Measurements from ENCODE around the gene DNAI7.

DNAI7 gene

DNA sequence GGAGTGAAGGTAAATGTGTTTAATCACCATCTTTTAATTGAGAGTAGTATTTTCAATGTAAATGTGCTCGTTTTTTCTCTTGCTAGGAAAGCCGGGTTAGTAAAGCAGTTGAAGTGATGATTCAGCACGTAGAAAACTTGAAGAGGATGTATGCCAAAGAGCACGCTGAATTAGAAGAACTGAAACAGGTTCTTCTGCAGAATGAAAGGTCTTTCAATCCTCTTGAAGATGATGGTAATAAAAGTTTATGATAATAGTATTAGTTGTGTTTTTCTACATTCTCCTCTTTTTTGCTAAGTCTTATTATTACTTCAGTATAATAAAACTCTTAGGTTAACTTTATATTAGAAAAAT lies 93.9 kb downstream of the DNAI7 start:
- TF ChIP-seq POLR2A (IDR thresholded peaks at IDR 0.05; ENCODE audit: low read depth, low read length) = no peak
- DNase-seq (ENCODE audit: insufficient read length, low spot score) = no peak
- peak; percentile 45 for FAIRE-seq

DNA sequence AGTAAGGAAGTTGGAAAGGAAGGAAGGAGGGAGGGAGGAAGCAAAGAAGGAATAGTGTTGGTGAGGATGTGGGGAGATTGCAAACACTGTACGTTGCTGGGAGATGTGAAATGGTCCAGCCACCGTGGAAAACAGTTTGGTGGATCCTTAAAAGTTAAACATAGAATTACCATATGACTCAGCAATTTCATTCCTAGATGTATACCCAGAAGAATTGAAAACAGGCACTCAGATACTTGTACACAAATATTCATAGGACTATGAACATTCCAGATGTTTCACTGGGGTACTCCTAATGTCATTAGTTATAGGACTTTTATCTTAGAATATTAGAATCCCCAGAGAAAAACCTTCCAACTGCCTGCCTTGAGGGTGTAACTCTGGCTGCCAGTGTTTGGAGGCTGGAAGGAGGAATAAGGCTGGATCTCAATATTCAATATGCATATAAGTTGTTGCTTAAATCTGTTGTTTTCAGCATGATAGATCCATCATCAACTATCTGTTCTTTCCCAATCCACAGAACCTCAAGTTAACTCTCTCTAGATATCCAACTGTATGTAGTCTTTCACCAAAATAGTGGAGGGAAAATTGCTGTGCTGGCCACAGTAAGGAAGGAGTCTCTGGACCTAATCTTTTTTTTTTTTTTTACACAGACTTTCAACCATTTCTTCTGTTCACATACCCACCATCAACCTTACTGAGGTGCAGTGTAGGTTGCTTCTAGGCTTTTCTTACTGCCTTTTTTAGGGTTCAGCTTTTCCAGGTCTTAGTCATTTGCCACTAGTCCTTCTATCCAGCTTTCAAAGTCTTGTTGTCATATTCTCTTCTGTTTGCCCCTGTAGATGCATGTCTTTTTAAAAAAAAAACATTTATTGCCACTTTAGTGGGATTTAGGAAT lies 94.5 kb downstream of the DNAI7 start:
- FAIRE-seq = no peak
- no peak for TF ChIP-seq POLR2A (IDR thresholded peaks at IDR 0.05; ENCODE audit: low read depth, low read length)
- no peak for DNase-seq (ENCODE audit: insufficient read length, low spot score)

DNA sequence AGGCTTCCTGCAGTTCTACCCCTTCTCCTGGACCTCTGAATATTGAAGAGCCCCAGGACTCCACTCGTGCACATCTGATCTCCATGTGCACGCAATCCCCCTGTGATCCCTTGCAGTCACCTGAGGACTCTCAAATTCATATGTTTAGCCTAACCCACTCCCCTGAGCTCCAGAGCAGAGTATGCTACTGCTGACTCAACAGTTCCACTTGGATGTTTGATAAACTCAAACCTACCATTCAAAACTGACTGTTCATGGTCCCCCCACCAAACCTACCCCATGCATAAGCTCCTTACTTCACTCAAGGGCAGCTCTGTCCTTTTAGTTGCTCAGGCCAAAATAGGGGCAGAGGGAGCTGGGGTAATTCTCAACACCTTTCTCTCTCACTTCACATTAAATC lies 96.0 kb downstream of the DNAI7 start:
- FAIRE-seq (no peak), DNase-seq (ENCODE audit: insufficient read length, low spot score) (no peak)
- no peak for TF ChIP-seq POLR2A (IDR thresholded peaks at IDR 0.05; ENCODE audit: low read depth, low read length)

DNA sequence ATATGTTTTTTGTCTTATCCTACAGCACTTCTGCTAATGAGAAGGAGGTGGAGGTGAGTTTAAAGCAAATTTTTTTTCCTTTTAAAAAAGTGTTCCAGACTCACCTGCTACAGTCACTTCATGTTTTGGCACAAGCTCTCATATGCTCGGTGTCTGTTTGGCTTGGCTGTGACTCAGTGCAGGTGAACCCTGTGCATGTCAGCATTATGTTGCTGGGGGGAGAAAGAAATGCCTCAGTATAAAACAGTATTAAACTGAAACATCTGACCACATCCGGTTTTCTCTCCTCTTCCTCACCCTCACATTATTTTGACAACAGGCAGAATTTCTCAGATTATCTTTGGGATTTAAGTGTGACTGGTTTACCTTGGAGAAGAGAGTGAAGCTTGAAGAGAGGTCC lies 105.2 kb downstream of the DNAI7 start:
- FAIRE-seq = peak; percentile 50
- DNase-seq (ENCODE audit: insufficient read length, low spot score) = no peak

DNA sequence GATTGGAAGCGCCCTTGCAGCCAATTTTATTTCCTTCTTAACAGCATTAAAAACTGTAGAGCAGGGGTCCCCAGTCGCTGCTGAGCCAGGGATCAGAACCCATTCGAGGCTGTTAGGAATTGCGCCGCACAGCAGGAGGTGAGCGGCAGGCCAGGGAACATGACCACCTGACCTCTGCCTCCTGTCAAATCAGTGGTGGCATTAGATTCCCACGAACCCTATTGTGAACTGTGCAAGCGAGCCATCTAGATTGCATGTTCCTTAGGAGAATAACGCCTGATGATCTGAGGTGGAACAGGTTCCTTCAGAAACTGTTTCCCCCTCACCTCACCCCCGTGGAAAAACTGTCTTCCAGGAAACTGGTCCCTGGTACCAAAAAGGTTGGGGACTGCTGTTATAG lies 107.4 kb downstream of the DNAI7 start:
- DNase-seq (ENCODE audit: insufficient read length, low spot score) = no peak
- no peak for FAIRE-seq
- TF ChIP-seq POLR2A (IDR thresholded peaks at IDR 0.05; ENCODE audit: low read depth, low read length) = no peak

More for the DNA sequence above, 105.2 kb downstream of the DNAI7 start:
- no peak for TF ChIP-seq POLR2A (IDR thresholded peaks at IDR 0.05; ENCODE audit: low read depth, low read length)

DNA sequence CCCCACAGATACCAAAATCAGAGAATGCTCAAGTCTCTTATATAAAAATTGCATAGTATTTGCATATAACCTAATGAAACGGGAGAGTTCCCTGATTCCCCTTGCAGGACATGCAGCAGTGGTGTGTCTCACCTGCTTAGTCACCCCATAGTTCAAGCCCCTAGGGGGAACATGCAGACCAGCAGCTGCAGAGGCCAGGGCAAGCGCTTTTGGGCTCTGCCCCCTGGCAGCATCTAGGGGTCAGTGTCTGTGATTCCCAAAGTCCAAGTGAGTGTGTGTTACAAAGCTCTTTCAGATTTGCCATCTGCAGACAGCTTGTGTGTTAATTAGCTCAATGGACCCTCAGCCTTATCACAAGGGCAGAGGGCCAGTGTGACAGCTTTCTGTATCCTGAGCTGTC lies 110.1 kb downstream of the DNAI7 start:
- TF ChIP-seq POLR2A (IDR thresholded peaks at IDR 0.05; ENCODE audit: low read depth, low read length) = no peak
- DNase-seq (ENCODE audit: insufficient read length, low spot score) (no peak), FAIRE-seq (no peak)

DNA sequence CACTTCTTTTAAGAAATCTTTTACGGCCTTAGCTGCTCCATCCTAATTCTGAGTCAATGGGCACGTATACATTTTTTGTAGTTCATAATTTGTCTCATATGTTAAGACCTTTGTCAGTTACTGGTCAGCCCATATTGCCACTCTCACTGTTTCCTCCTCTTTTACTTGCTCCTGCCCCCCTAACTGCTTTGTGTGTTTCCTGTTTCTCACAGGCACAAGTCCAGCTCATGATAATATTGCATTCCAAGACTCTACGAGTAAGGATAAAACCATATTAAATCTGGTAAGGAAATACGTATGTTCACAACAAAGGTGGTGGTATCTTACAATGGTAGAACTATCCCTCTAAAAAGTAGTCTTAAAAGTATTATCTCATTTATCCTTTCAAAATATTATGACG lies 111.7 kb downstream of the DNAI7 start:
- no peak for FAIRE-seq
- TF ChIP-seq POLR2A (IDR thresholded peaks at IDR 0.05; ENCODE audit: low read depth, low read length) = no peak
- DNase-seq (ENCODE audit: insufficient read length, low spot score) = no peak

DNA sequence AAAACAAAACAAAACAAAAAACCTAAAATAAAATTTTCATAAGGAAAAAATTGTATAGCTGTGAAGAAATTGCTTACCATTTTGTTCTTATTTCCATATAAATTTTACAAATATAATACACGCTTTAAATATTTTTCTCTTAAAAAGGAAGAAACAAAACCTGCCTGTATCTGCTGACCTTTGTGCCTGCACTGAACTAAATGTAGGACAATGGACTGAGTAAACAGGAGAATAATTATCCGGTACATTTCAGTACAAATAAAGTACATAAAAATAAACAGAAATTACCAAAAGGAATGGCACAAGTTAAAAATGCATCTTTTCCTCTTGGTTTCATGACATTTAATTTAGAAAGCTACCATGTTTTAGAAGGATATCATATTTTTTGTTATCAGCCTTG lies 112.3 kb downstream of the DNAI7 start:
- FAIRE-seq (no peak), DNase-seq (ENCODE audit: insufficient read length, low spot score) (no peak)
- no peak for TF ChIP-seq POLR2A (IDR thresholded peaks at IDR 0.05; ENCODE audit: low read depth, low read length)

DNA sequence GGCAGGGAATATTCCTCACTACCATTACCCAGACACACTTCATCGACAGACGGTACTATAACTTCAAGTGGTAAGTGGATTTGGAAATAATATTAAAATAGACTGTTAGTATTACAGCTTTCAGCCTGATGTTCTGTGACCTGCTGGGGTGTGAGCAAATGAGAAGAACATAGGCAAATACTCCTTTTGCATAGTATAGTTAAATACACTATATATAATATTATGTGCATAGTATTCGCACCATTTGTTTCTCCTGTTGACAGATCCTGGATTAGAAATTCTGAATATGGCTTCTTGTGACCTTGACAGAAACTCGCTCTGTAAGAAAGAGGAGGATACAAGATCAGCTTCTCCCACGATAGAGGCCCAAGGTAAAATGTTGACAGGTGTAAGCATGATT lies 115.6 kb downstream of the DNAI7 start:
- no peak for DNase-seq (ENCODE audit: insufficient read length, low spot score)
- TF ChIP-seq POLR2A (IDR thresholded peaks at IDR 0.05; ENCODE audit: low read depth, low read length) = no peak
- FAIRE-seq = no peak

DNA sequence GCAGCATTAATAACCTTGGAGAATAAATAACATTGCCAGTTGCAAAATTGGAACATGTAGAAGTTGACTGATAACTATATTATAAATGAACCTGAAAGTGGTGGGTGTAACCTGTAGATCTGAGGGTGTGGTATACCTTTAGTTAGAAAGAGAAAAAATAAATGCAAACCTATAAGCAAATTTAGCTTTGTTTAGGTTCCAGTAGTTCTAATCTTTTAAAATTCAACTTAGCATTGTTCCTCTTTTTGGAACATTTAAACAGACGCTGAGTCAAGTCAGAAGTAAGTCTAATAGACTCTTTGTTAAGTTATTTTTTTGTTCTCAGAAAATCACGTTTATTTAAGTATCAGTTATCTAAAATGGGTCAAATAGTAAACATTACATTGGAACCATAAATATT lies 120.0 kb downstream of the DNAI7 start:
- no peak for TF ChIP-seq POLR2A (IDR thresholded peaks at IDR 0.05; ENCODE audit: low read depth, low read length)
- FAIRE-seq = no peak
- no peak for DNase-seq (ENCODE audit: insufficient read length, low spot score)

DNA sequence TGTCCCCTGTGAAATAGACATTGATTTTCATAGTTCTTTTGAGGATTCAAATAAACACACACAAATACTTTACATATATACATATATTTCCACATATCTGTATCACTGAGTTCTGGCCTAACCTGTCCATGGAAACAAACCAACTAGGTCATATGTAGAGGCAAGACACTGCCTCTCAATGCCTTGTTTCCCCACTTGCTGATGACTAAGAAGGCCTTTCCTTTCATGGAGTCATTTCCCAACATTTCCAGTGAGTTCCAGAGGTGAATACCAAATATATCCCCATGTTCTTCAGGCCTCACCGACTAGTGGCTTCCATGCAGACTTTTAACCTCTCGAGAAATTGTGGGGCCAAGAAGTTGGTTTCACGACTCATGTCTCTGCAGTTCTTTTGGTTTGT lies 120.8 kb downstream of the DNAI7 start:
- FAIRE-seq (no peak), DNase-seq (ENCODE audit: insufficient read length, low spot score) (no peak)
- no peak for TF ChIP-seq POLR2A (IDR thresholded peaks at IDR 0.05; ENCODE audit: low read depth, low read length)

DNA sequence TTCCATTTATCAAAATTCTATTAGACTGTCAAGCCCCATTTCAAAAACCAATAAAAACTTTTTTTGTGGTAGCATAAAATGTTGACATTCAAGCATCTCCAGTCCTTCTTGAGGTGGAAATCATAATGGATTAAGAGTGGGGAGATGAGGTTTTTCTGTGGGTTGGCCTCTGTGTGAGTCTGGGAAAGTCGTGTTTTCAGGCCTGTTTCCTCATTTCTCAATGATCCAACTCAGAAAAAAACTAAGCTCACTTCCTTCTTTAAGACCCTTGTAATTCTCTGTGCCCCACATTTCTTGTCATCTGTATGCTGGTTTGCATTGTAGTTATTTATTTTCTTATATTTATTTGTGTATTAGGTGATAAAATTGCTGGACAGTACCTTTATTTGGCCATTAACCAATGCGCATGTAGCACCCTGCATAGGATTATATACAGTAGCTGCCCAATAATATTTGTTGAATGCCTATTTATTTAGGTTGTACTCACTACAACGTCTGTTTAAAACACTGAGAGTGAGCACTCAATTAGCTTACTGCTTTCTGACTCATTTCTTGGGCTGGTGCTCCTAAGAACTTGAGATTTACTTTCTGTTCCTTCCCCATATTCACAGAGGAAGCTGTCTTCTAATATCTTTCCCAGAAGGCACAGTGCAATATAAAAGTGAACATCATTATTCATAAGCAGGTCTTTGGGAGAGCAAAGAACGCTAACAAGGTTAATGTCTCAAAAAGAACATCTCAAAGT lies 121.9 kb downstream of the DNAI7 start:
- no peak for TF ChIP-seq POLR2A (IDR thresholded peaks at IDR 0.05; ENCODE audit: low read depth, low read length)
- FAIRE-seq (no peak), DNase-seq (ENCODE audit: insufficient read length, low spot score) (no peak)

DNA sequence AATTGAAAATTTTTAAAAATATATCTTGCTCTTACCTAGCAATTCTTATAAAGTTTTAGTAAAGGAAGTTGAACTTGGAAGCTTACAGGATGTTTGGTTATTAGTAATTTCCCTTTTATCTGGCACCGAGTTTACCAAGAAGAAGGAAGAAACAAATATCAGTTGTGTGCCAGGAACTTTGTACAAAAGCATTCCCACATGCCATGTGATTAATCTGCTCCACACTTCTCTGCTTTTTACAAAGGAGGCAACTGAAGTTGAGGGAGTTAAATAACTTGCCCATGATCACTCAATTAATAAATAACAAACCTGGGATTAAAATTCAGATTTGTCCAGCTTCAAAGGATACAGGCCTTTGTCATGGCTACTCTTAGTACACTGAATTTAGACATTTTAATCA lies 123.6 kb downstream of the DNAI7 start:
- FAIRE-seq = no peak

DNA sequence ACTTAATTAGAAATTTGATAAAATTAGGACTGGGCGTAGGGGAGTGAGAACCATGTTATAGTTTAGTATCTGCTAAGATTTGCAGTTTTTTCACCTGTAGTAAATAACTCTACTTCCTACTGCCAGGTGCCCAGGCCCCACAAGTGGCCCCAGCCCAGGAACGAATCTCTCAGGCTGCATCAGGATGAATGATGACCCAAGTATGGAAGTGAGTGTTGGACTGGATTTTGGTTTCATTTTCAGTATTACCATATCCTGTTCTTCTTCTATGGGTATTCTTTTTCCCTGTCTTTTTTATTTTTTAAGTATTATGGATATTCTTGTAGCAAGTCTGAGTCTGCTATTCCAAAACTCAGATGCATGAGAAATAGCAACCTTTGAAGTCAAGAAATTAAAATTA lies 125.7 kb downstream of the DNAI7 start:
- TF ChIP-seq POLR2A (IDR thresholded peaks at IDR 0.05; ENCODE audit: low read depth, low read length) = no peak
- no peak for FAIRE-seq

More for the DNA sequence above, 123.6 kb downstream of the DNAI7 start:
- TF ChIP-seq POLR2A (IDR thresholded peaks at IDR 0.05; ENCODE audit: low read depth, low read length) = no peak
- DNase-seq (ENCODE audit: insufficient read length, low spot score) = no peak

DNA sequence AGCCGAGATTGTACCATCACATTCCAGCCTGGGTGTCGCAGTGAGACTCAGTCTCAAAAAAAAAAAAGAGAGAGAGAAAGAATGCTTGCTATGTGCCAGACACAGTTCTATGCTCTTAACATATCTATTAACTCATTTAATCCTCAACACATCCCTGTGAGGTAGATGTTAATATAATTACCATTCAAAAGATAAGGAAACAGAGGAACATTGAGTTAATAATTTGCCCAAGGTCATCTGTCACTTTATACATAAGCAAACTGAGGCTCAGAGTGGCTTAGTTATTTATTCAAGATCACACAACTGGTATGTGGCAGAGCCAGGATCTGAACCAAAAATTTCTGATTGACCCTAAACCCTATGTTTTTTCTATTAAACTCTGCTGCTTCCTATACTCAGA lies 129.9 kb downstream of the DNAI7 start:
- FAIRE-seq = no peak

More for the DNA sequence above, 125.7 kb downstream of the DNAI7 start:
- no peak for DNase-seq (ENCODE audit: insufficient read length, low spot score)

More for the DNA sequence above, 129.9 kb downstream of the DNAI7 start:
- TF ChIP-seq POLR2A (IDR thresholded peaks at IDR 0.05; ENCODE audit: low read depth, low read length) = no peak
- no peak for DNase-seq (ENCODE audit: insufficient read length, low spot score)
